ENCODE results near the gene ZNF777. TPM values are rescaled to one million over a fixed set of nuclear protein-coding genes. Genes with fewer than 3 reads are reported as not detected.

Gene ZNF777
- total and polyA plus RNA-seq, 9 of the 15 experiments (the other 6 are each of a cell fraction or from before 2014, with no cell fraction given), result 0.11 to 32.6 (median 9.0) TPM

DNA sequence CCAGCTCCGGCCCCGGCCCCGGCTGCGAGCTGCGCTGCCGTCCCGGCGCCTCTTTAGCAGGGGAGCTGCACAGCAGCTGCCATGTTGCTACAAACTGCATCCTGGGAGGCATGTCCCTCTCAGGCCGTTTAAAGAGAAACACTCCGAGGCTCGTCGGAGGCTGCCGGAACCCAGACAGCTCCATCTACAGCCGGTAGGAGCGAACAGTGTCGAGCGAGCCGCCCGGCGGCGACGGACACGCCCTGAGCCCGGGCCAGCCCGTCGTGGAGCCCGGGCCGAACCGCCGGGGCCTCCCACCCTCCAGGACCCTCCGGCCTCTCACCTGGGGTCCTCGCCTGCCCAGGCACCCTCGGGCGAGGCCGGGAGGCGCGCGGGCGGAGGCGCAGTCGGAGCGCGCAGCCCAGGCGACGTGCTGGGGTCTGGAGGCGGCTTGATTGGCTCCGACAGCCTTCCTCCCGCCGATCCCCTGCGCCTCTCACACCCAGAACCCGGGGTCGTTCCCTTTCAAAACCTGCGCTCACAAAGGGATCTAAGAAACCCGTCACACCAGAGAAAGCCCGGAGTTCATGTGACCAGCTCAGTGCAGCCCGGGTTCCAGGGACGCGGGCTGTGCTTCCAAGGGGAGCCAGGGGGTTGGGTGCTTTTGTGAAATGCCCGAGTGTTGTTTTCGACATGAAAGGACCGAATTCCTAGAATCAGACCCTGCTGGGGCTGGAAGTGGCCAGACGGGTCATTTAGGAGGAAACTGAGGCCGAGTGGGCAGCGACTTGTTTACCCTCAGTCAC lies at the start of gene ZNF777 (continued):
- TF ChIP-seq ZNF507 (tag; conservative IDR thresholded peaks at IDR 0.05), result no peak
- TF ChIP-seq, protein P1, sequence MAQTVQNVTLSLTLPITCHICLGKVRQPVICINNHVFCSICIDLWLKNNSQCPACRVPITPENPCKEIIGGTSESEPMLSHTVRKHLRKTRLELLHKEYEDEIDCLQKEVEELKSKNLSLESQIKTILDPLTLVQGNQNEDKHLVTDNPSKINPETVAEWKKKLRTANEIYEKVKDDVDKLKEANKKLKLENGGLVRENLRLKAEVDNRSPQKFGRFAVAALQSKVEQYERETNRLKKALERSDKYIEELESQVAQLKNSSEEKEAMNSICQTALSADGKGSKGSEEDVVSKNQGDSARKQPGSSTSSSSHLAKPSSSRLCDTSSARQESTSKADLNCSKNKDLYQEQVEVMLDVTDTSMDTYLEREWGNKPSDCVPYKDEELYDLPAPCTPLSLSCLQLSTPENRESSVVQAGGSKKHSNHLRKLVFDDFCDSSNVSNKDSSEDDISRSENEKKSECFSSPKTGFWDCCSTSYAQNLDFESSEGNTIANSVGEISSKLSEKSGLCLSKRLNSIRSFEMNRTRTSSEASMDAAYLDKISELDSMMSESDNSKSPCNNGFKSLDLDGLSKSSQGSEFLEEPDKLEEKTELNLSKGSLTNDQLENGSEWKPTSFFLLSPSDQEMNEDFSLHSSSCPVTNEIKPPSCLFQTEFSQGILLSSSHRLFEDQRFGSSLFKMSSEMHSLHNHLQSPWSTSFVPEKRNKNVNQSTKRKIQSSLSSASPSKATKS (CRISPR knock-in tag; IDR thresholded peaks at IDR 0.05), result no peak
- TF ChIP-seq ZNF41 (CRISPR knock-in tag; conservative IDR thresholded peaks at IDR 0.05), result no peak
- no peak for TF ChIP-seq ZNF274 (IDR thresholded peaks at IDR 0.05; ENCODE audit: borderline replicate concordance, low read depth, low read length)
- TF ChIP-seq ARHGAP35 (IDR thresholded peaks at IDR 0.05; ENCODE audit: partially characterized antibody), result no peak
- TF ChIP-seq, protein P2, sequence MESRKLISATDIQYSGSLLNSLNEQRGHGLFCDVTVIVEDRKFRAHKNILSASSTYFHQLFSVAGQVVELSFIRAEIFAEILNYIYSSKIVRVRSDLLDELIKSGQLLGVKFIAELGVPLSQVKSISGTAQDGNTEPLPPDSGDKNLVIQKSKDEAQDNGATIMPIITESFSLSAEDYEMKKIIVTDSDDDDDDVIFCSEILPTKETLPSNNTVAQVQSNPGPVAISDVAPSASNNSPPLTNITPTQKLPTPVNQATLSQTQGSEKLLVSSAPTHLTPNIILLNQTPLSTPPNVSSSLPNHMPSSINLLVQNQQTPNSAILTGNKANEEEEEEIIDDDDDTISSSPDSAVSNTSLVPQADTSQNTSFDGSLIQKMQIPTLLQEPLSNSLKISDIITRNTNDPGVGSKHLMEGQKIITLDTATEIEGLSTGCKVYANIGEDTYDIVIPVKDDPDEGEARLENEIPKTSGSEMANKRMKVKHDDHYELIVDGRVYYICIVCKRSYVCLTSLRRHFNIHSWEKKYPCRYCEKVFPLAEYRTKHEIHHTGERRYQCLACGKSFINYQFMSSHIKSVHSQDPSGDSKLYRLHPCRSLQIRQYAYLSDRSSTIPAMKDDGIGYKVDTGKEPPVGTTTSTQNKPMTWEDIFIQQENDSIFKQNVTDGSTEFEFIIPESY (CRISPR knock-in tag; IDR thresholded peaks at IDR 0.05), result peak; percentile 77
- no peak; the same call in 1 of the 2 replicates for TF ChIP-seq ESRRA (IDR thresholded peaks at IDR 0.05; ENCODE audit: borderline replicate concordance, low read depth)
- TF ChIP-seq ZNF12 (CRISPR knock-in tag; IDR thresholded peaks at IDR 0.05), result no peak
- no peak for TF ChIP-seq IRF2 (CRISPR knock-in tag; IDR thresholded peaks at IDR 0.05)
- TF ChIP-seq, protein P3, sequence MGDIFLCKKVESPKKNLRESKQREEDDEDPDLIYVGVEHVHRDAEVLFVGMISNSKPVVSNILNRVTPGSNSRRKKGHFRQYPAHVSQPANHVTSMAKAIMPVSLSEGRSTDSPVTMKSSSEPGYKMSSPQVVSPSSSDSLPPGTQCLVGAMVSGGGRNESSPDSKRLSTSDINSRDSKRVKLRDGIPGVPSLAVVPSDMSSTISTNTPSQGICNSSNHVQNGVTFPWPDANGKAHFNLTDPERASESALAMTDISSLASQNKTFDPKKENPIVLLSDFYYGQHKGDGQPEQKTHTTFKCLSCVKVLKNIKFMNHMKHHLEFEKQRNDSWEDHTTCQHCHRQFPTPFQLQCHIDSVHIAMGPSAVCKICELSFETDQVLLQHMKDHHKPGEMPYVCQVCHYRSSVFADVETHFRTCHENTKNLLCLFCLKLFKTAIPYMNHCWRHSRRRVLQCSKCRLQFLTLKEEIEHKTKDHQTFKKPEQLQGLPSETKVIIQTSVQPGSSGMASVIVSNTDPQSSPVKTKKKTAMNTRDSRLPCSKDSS (IDR thresholded peaks at IDR 0.05; ENCODE audit: low read depth, partially characterized antibody), result no peak
- no peak for TF ChIP-seq HSF4 (CRISPR knock-in tag; IDR thresholded peaks at IDR 0.05; ENCODE audit: borderline replicate concordance)
- TF ChIP-seq NFXL1 (CRISPR knock-in tag; IDR thresholded peaks at IDR 0.05), result no peak
- no peak for TF ChIP-seq TAF15 (IDR thresholded peaks at IDR 0.05; ENCODE audit: low read depth, low read length)
- TF ChIP-seq, protein P4, sequence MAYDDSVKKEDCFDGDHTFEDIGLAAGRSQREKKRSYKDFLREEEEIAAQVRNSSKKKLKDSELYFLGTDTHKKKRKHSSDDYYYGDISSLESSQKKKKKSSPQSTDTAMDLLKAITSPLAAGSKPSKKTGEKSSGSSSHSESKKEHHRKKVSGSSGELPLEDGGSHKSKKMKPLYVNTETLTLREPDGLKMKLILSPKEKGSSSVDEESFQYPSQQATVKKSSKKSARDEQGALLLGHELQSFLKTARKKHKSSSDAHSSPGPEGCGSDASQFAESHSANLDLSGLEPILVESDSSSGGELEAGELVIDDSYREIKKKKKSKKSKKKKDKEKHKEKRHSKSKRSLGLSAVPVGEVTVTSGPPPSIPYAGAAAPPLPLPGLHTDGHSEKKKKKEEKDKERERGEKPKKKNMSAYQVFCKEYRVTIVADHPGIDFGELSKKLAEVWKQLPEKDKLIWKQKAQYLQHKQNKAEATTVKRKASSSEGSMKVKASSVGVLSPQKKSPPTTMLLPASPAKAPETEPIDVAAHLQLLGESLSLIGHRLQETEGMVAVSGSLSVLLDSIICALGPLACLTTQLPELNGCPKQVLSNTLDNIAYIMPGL (CRISPR knock-in tag; IDR thresholded peaks at IDR 0.05), result peak; percentile 91
- TF ChIP-seq MTF1 (CRISPR knock-in tag; IDR thresholded peaks at IDR 0.05; ENCODE audit: borderline replicate concordance), result no peak
- TF ChIP-seq WHSC1 (IDR thresholded peaks at IDR 0.05; ENCODE audit: low read length), result no peak
- TF ChIP-seq MEIS2 (IDR thresholded peaks at IDR 0.05; ENCODE audit: partially characterized antibody), result peak; percentile 34
- peak; percentile 13; the same call in 1 of the 2 replicates for TF ChIP-seq FOXP1 (CRISPR knock-in tag; IDR thresholded peaks at IDR 0.05)

Measured in K562 (cell line).